NCI-H146 (cell line): ENCODE results near the gene SLC9A9.

Experiments used
- DNase-seq: peaks from one replicate; lab custom pipeline; 2025; lab: John Stamatoyannopoulos, UW

The SLC9A9 gene

GRCh38 chr3:143843587-143843986 is 4.7 kb downstream of the SLC9A9 start:
- DNase-seq = no peak

GRCh38 chr3:143840636-143841035 is 7.6 kb downstream of the SLC9A9 start:
- no peak for DNase-seq

GRCh38 chr3:143839980-143840379 is 8.3 kb downstream of the SLC9A9 start:
- DNase-seq = no peak

- no peak for DNase-seq
Measured at GRCh38 chr3:143837076-143837475, 11.2 kb downstream of the SLC9A9 start.

- DNase-seq = no peak
Measured at GRCh38 chr3:143835312-143835711, 13.0 kb downstream of the SLC9A9 start.

- no peak for DNase-seq
Measured at GRCh38 chr3:143832433-143832832, 15.8 kb downstream of the SLC9A9 start.

GRCh38 chr3:143831994-143832393 is 16.3 kb downstream of the SLC9A9 start:
- no peak for DNase-seq

- DNase-seq = no peak
Measured at GRCh38 chr3:143831208-143831607, 17.1 kb downstream of the SLC9A9 start.

GRCh38 chr3:143830786-143831185 is 17.5 kb downstream of the SLC9A9 start:
- DNase-seq = no peak

- DNase-seq = no peak
Measured at GRCh38 chr3:143830063-143830462, 18.2 kb downstream of the SLC9A9 start.

- DNase-seq = no peak
Measured at GRCh38 chr3:143827425-143827824, 20.8 kb downstream of the SLC9A9 start.

- DNase-seq = no peak
Measured at GRCh38 chr3:143826296-143826695, 22.0 kb downstream of the SLC9A9 start.

GRCh38 chr3:143825513-143825912 is 22.8 kb downstream of the SLC9A9 start:
- no peak for DNase-seq

- no peak for DNase-seq
Measured at GRCh38 chr3:143824735-143825385, 23.4 kb downstream of the SLC9A9 start.

- no peak for DNase-seq
Measured at GRCh38 chr3:143822798-143823197, 25.5 kb downstream of the SLC9A9 start.

GRCh38 chr3:143822374-143822773 is 25.9 kb downstream of the SLC9A9 start:
- peak; percentile 46 for DNase-seq

- DNase-seq = no peak
Measured at GRCh38 chr3:143821862-143822261, 26.4 kb downstream of the SLC9A9 start.

GRCh38 chr3:143820466-143821221 is 27.6 kb downstream of the SLC9A9 start:
- DNase-seq = no peak

- DNase-seq = no peak
Measured at GRCh38 chr3:143819890-143820289, 28.4 kb downstream of the SLC9A9 start.

GRCh38 chr3:143814443-143814889 is 33.8 kb downstream of the SLC9A9 start:
- DNase-seq = no peak

- DNase-seq = no peak
Measured at GRCh38 chr3:143812481-143812880, 35.8 kb downstream of the SLC9A9 start.

GRCh38 chr3:143811602-143812001 is 36.7 kb downstream of the SLC9A9 start:
- no peak for DNase-seq

GRCh38 chr3:143810953-143811265 is 37.4 kb downstream of the SLC9A9 start:
- DNase-seq = no peak
